Fibroblast of mammary gland (primary cell): ENCODE results near the gene ID3.

Experiments used
- DNase-seq: peaks from one replicate; pipeline ENCODE4 v3.0.0-alpha.2; 2010; ENCODE audit warnings: low read depth
- H3K4me3 ChIP-seq: 2 replicates; pipeline ENCODE4 v1.5.1; 2011; ENCODE audit warnings: low read depth, mild to moderate bottlenecking, low read length, moderate library complexity; ENCODE audit not compliant: control insufficient read depth
- CTCF ChIP-seq: conservative IDR thresholded peaks from 2 replicates; pipeline ENCODE4 v1.5.1; 2011; ENCODE audit warnings: low read depth, low read length, inconsistent platforms; ENCODE audit not compliant: control insufficient read depth, insufficient read depth

The ID3 gene

GRCh38 chr1:23570001-23570691 lies 10.8 kb upstream of the ID3 start:
- TF ChIP-seq CTCF = no peak
- no peak overlapping the region for H3K4me3 ChIP-seq
- DNase-seq = no peak

- H3K4me3 ChIP-seq = peak overlapping the region; percentile 51
- no peak for DNase-seq
- TF ChIP-seq CTCF = no peak
These were observed 9.5 kb upstream of the ID3 start for GRCh38 chr1:23568608-23569383.

GRCh38 chr1:23567996-23568607 lies 8.8 kb upstream of the ID3 start:
- peak overlapping the region; percentile 51 for H3K4me3 ChIP-seq
- no peak for TF ChIP-seq CTCF
- DNase-seq = no peak

DNA sequence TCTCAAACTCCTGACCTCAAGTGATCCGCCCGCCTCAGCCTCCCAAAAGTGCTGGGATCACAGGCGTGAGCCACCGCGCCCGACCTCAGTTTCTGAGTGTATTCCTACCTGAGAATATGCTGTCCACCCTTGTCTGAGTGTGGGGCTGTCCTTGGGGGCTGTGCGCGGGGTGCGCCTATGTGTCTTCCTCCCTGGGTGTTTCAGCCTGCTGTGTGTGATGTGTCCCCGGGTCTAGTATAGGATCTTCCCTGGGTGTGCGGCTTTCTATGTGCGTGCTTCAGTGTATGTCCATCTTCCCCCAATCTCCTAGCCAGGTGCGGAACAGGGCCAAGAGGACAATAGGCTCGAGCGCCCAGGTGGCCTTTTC lies 8.3 kb upstream of the ID3 start:
- no peak for TF ChIP-seq CTCF

DNA sequence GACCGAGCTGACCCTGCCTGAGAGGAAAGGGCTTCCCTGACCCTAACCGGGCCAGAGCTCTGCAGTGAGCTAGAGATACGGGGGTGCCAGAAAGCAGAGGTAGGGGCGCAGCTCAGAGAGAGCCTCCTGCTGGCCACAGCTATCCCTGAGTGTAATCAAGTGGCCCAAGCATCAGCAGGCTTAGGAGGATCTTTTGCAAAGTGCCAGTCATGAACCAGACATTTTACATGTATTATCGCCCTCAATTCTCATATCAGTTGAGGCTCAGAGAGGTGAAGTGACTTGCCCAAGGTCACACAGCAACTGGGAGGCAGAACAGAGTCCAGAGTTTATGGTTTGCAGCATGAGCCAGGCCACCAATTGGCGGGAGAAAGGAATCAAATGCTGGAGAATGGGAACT lies 7.0 kb upstream of the ID3 start:
- H3K4me3 ChIP-seq = no peak overlapping the region
- no peak for DNase-seq
- TF ChIP-seq CTCF = no peak

More for the DNA sequence above, 8.3 kb upstream of the ID3 start:
- peak overlapping the region; percentile 51 for H3K4me3 ChIP-seq
- no peak for DNase-seq

GRCh38 chr1:23565776-23566175 lies 6.5 kb upstream of the ID3 start:
- H3K4me3 ChIP-seq = no peak overlapping the region
- no peak for DNase-seq
- TF ChIP-seq CTCF = no peak
